ENCODE measurements around the gene ABCF3. TPM values are rescaled to one million over a fixed set of nuclear protein-coding genes. Genes with fewer than 3 reads are reported as not detected.

Gene ABCF3
- total and polyA plus RNA-seq, 2 of the 13 experiments (the other 11 are each of a cell fraction or from before 2014, with no cell fraction given): 38.8 to 46.5 TPM

DNA sequence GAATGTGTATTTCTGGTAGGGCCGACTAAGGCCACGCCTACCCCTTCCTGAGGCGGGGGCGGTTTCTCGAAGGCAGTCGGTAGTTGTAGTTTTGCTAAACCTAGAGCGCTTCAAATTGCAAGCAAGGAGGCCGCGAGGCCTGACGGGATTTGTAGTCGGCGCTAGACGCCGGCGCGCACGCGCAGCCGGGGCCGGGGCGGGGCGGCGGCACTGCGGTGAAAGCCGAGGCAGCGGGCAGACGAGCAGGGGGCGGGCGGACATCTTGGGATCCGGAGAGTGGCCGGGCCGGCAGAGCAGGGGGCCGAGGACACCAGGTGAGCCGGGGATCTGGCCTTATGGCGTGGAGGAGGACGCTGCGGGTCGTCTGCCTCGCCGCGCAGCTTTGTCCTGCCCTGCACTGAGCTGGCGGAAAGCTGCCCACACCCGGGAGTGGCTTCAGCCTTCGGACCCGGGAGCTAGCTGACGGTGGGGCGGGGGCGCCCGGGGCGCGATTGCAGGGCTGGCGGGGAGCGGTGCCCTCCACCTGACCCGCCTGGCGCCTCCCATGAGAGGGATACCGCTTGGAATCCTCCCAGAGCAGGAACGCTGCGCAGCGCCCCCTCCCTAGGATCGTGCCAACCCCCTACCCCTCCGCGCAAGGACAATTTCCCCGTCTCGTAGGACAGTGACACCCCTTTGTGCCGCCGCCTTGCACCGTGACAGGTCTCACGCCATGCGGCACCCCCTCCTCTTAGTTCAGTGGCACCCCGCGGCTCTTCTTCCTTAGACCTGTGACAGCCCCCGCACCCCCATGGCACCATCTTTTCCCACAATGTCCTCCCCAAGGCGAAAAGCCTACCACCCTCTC, 11.1 kb upstream of the ABCF3 start, which contains the start of gene AP2M1 (continued):
- TF ChIP-seq MIXL1 (CRISPR knock-in tag; IDR thresholded peaks at IDR 0.05) (0 out of 2 replicates have a peak, but pooled peaks have one; percentile 22), YEATS2 (CRISPR knock-in tag; IDR thresholded peaks at IDR 0.05; ENCODE audit: borderline replicate concordance) (no peak), ZNF562 (CRISPR knock-in tag; IDR thresholded peaks at IDR 0.05; ENCODE audit: borderline replicate concordance) (no peak), ZNF891 (CRISPR knock-in tag; IDR thresholded peaks at IDR 0.05) (peak; percentile 59; the same call in 1 of the 2 replicates), ZNF629 (CRISPR knock-in tag; conservative IDR thresholded peaks at IDR 0.05) (0 out of 2 replicates have a peak, but pooled peaks have one; percentile 7), ZNF598 (CRISPR knock-in tag; IDR thresholded peaks at IDR 0.05; ENCODE audit: borderline replicate concordance) (peak; percentile 54; the same call in 1 of the 2 replicates), GTF3A (CRISPR knock-in tag; conservative IDR thresholded peaks at IDR 0.05) (no peak), RXRB (CRISPR knock-in tag; IDR thresholded peaks at IDR 0.05; ENCODE audit: borderline replicate concordance) (peak; percentile 22; the same call in 1 of the 2 replicates), NFYC (CRISPR knock-in tag; IDR thresholded peaks at IDR 0.05) (peak; percentile 42; the same call in 1 of the 2 replicates), RBAK (CRISPR knock-in tag; IDR thresholded peaks at IDR 0.05) (no peak), ATF7-NPFF (CRISPR knock-in tag; IDR thresholded peaks at IDR 0.05; ENCODE audit: low read depth) (no peak; the same call in 1 of the 2 replicates), ZNF569 (CRISPR knock-in tag; IDR thresholded peaks at IDR 0.05; ENCODE audit: borderline replicate concordance) (no peak), NR2C2 (CRISPR knock-in tag; IDR thresholded peaks at IDR 0.05; ENCODE audit: borderline replicate concordance) (peak; percentile 82), ZNF737 (CRISPR knock-in tag; IDR thresholded peaks at IDR 0.05; ENCODE audit: borderline replicate concordance) (no peak), ZNF17 (CRISPR knock-in tag; IDR thresholded peaks at IDR 0.05) (no peak), HMG20B (CRISPR knock-in tag; conservative IDR thresholded peaks at IDR 0.05) (no peak), ARNT (IDR thresholded peaks at IDR 0.05) (no peak), NR1H2 (CRISPR knock-in tag; IDR thresholded peaks at IDR 0.05; ENCODE audit: borderline replicate concordance, low read depth) (no peak), KDM6A (CRISPR knock-in tag; IDR thresholded peaks at IDR 0.05; ENCODE audit: low read depth) (no peak), ZNF839 (CRISPR knock-in tag; IDR thresholded peaks at IDR 0.05; ENCODE audit: borderline replicate concordance) (no peak)
- TF ChIP-seq, protein P1, sequence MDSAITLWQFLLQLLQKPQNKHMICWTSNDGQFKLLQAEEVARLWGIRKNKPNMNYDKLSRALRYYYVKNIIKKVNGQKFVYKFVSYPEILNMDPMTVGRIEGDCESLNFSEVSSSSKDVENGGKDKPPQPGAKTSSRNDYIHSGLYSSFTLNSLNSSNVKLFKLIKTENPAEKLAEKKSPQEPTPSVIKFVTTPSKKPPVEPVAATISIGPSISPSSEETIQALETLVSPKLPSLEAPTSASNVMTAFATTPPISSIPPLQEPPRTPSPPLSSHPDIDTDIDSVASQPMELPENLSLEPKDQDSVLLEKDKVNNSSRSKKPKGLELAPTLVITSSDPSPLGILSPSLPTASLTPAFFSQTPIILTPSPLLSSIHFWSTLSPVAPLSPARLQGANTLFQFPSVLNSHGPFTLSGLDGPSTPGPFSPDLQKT (CRISPR knock-in tag; IDR thresholded peaks at IDR 0.05; ENCODE audit: borderline replicate concordance): no peak
- TF ChIP-seq, protein P2, sequence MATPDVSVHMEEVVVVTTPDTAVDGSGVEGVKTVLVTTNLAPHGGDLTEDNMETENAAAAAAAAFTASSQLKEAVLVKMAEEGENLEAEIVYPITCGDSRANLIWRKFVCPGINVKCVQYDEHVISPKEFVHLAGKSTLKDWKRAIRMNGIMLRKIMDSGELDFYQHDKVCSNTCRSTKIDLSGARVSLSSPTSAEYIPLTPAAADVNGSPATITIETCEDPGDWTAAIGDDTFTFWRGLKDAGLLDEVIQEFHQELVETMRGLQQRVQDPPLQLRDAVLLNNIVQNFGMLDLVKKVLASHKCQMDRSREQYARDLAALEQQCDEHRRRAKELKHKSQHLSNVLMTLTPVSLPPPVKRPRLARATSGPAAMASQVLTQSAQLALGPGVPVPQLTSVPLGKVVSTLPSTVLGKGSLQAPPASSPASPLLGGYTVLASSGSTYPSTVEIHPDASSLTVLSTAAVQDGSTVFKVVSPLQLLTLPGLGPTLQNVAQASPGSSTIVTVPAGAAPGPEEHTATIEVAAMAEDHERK (CRISPR knock-in tag; IDR thresholded peaks at IDR 0.05; ENCODE audit: low read depth): peak; percentile 45; the same call in 1 of the 2 replicates
- TF ChIP-seq, protein P3, sequence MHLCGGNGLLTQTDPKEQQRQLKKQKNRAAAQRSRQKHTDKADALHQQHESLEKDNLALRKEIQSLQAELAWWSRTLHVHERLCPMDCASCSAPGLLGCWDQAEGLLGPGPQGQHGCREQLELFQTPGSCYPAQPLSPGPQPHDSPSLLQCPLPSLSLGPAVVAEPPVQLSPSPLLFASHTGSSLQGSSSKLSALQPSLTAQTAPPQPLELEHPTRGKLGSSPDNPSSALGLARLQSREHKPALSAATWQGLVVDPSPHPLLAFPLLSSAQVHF (CRISPR knock-in tag; IDR thresholded peaks at IDR 0.05): no peak
- TF ChIP-seq, protein P4, sequence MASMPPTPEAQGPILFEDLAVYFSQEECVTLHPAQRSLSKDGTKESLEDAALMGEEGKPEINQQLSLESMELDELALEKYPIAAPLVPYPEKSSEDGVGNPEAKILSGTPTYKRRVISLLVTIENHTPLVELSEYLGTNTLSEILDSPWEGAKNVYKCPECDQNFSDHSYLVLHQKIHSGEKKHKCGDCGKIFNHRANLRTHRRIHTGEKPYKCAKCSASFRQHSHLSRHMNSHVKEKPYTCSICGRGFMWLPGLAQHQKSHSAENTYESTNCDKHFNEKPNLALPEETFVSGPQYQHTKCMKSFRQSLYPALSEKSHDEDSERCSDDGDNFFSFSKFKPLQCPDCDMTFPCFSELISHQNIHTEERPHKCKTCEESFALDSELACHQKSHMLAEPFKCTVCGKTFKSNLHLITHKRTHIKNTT (CRISPR knock-in tag; IDR thresholded peaks at IDR 0.05): no peak
- TF ChIP-seq, protein P5, sequence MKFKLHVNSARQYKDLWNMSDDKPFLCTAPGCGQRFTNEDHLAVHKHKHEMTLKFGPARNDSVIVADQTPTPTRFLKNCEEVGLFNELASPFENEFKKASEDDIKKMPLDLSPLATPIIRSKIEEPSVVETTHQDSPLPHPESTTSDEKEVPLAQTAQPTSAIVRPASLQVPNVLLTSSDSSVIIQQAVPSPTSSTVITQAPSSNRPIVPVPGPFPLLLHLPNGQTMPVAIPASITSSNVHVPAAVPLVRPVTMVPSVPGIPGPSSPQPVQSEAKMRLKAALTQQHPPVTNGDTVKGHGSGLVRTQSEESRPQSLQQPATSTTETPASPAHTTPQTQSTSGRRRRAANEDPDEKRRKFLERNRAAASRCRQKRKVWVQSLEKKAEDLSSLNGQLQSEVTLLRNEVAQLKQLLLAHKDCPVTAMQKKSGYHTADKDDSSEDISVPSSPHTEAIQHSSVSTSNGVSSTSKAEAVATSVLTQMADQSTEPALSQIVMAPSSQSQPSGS (CRISPR knock-in tag; IDR thresholded peaks at IDR 0.05): no peak

Measured in HepG2 (cell line).